HG03139 (cell line): Measurements from ENCODE around the gene MAJIN.

ENCODE experiments used
- ATAC-seq: cut with Tn5 transposase; IDR thresholded peaks from one replicate; pipeline ENCODE4 v1.9.1; 2021; ENCODE audit not compliant: unreplicated experiment

The MAJIN gene

DNA sequence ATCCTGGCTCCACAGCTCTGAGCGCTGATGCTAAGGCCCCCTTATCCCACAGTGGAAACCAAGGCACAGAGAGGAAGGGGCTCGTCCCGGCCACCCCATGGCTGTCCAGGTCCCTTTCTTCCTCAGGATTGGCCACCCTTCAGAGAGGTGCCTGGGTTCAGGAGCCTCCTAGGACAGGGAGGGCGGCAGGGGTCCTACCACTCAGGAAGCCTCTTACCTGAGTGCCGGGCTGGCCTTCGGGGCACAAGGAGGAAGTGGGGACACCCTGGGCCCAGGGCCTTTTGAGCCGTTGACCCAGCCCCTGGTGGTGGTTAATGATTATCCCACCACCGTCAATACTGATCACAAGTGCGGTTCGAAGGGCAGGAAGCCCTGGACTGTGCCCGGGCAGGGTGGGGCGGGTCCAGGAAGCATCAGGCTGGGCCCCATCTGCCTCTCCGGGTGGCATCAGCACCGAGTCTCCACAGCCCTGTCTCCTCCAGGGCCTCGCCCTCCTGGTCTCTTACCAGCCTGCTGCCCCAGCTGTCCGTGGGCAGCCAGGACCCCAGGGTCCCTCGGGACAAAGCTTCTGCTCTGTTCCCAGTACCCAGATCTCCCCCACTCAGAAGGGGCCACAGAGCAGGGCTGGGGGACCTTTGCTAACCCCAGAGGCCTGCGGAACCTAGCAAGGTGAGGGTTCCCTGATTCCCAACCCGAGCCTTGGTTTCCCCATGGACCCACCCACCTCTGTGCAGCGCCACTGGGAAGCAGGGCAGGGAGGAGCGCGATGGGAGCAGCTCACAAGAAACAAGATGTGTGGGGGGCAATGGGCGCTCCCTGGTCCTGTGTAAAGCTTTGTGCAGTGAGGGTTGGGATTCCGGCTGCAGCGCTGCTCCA is 78.5 kb downstream of the MAJIN start:
- ATAC-seq: no peak

GRCh38 chr11:64892838-64893193 is 79.1 kb downstream of the MAJIN start:
- ATAC-seq: no peak

- ATAC-seq: no peak
Measured at GRCh38 chr11:64892411-64892831, 79.5 kb downstream of the MAJIN start.

DNA sequence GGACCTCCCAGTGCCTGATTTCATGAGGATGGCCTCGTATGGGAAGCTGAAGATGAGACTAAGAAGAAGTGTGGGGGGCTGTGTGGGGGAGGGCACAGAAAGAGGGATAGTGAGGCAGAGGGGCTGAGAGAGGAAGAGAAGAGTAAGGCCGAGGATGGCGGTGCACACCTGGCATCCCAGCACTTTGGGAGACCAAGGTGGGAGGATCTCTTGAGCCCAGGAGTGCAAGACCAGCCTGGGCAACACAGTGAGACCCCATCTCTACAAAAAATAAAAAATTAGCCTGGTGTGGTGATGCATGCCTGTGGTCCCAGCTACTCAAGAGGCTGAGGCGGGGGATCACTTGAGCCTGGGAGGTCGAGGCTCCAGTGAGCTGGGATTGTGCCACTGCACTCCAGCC is 80.0 kb downstream of the MAJIN start:
- no peak for ATAC-seq

DNA sequence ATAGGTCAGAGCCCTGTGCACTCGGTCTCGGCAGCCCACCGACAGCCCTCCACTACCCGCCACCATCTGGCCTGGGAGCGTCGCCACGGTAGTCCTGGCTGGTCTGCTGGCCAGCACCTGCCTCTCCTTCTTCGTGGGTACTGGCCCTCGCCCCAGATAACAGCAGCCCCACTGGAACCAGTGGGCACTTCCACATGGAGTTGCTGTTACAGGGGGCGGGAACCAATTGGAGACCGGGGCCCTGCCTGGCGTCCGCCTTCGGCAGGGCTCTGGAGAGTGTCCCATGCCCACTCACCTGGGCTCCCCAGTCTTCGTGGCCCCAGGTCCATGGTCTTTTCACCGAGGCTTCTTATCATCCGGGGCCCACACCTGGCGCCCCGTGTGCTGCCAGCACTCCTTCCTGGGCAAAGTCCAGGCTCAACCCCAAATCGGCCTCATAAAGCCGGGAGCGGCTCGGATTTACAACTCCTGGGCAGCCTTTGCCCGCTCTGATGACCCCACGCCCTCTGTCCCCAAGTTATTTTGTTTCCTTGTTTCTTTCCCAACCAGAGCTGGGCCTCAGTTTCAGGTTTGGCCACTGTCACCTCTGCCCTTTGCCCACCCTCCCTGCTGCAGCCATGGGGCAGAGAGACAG is 80.6 kb downstream of the MAJIN start:
- ATAC-seq: no peak

- ATAC-seq: no peak
Measured at GRCh38 chr11:64890522-64890939, 81.4 kb downstream of the MAJIN start.

DNA sequence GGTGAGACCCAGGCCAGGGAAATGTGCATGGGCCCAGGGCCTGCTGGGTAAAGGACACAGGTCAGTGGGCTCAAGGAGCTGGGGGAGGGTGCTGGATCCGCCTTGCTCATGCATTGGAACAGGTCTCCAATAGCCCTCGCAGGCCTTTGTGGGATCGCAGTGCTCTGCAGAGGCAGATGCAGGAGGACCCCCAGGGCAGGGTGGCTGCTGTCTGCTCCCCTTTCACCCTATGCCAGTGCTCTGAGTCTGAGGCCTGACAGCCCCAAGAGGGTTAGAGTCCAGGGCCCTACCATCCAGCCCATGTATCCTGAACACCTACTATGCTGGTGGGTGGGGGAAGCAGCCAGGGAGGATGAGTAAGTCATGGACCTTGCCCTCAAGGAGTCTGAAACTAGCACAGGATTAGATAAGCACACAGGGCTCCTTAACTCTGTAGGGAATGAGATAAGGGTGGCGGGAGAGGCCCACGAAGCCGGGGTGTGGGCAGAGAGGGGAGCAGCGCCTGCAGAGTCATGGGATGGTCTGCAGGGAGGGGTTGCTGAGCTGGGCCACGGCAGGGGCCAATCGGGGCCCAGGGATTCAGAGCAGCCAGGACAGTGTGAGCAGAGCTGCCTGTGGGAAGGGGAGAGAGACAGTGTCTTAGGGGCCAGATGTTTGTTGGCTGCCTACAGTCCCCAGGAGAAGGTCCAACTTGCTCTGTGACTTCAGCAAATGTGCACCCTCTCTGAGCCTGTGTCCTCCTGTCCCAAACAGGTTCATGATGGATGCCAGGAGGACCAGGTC is 83.0 kb downstream of the MAJIN start:
- no peak for ATAC-seq

DNA sequence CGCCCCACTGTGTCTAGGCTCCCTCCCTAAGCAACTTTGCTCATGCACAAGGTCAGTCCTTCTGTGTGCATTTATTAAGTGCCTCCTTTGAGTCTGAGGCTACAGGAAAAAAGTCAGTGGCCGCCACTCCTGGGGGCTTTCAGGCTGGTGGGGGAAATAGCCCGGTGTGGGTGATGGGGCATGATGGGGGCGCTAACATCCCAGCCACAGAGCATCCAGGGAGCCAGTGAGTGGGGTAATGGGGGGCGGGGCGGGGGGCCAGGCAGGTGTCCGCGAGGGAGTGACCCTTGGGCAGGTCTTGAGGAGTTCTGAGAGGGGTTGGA is 83.5 kb downstream of the MAJIN start:
- no peak for ATAC-seq
